ENCODE results near the gene AJAP1. TPM values are rescaled to one million over a fixed set of nuclear protein-coding genes. Genes with fewer than 3 reads are reported as not detected.

AJAP1 gene
- total and polyA plus RNA-seq, 2 of the 8 experiments (the other 6 are each of a cell fraction or from before 2014, with no cell fraction given), result 1.9 to 6.2 TPM

GRCh38 chr1:4664095-4664494, 9.7 kb downstream of the AJAP1 start (continued):
- TF ChIP-seq SIN3A (conservative IDR thresholded peaks at IDR 0.05 in 1 of 2, IDR thresholded peaks at IDR 0.05 in 1 of 2; ENCODE audit: low read depth in 1 of 2, low read length in 2 of 2) (no peak), BACH1 (IDR thresholded peaks at IDR 0.05; ENCODE audit: low read length) (no peak), CBX5 (IDR thresholded peaks at IDR 0.05; ENCODE audit: low read depth, low read length) (no peak), CHD2 (IDR thresholded peaks at IDR 0.05; ENCODE audit: low read length) (no peak), BCL11A (IDR thresholded peaks at IDR 0.05; ENCODE audit: low read depth in 2 of 2, low read length in 2 of 2) (no peak), CHD1 (IDR thresholded peaks at IDR 0.05; ENCODE audit: low read depth, low read length) (no peak), POU5F1 (IDR thresholded peaks at IDR 0.05; ENCODE audit: low read depth, low read length) (no peak)

Data from H1 (cell line).